Measurements from ENCODE around the gene SRSF1. TPM values are rescaled to one million over a fixed set of nuclear protein-coding genes. Genes with fewer than 3 reads are reported as not detected.

Gene SRSF1
- total and polyA plus RNA-seq, 2 of the 4 experiments (the other 2 are of a cell fraction), result 190 to 357 TPM

GRCh38 chr17:57986841-57987580 lies 20.0 kb downstream of the SRSF1 start:
- POLR2A ChIA-PET (ENCODE audit: unreplicated experiment), result interaction anchor here (0.6 to 1.5 kb wide), 4 partner anchors 56 to 118 kb away, joined by 3 to 7 read pairs (median 4); no protein-coding TSS in a partner anchor
- TF ChIP-seq MAZ (IDR thresholded peaks at IDR 0.05; ENCODE audit: borderline replicate concordance, low read depth, low read length) (peak; percentile 79), MXI1 (IDR thresholded peaks at IDR 0.05; ENCODE audit: borderline replicate concordance, low read depth, low read length) (no peak), MAFK (IDR thresholded peaks at IDR 0.05; ENCODE audit: low read depth, low read length) (no peak), RAD21 (IDR thresholded peaks at IDR 0.05; ENCODE audit: low read length) (no peak), RFX5 (IDR thresholded peaks at IDR 0.05; ENCODE audit: low read depth, low read length) (no peak), NFE2L2 (IDR thresholded peaks at IDR 0.05; ENCODE audit: low read depth, low read length) (no peak), CHD1 (IDR thresholded peaks at IDR 0.05; ENCODE audit: low read depth, low read length) (no peak; the same call in 1 of the 2 replicates), BHLHE40 (IDR thresholded peaks at IDR 0.05; ENCODE audit: low read depth, low read length) (no peak; the same call in 1 of the 2 replicates), CEBPB (IDR thresholded peaks at IDR 0.05; ENCODE audit: low read depth, low read length) (no peak; the same call in 1 of the 2 replicates), ELK1 (IDR thresholded peaks at IDR 0.05; ENCODE audit: borderline replicate concordance, low read depth, low read length) (no peak), CTCF (conservative IDR thresholded peaks at IDR 0.05; ENCODE audit: low read depth, low read length) (no peak), RCOR1 (IDR thresholded peaks at IDR 0.05; ENCODE audit: insufficient replicate concordance, low read length) (no peak), SMC3 (IDR thresholded peaks at IDR 0.05; ENCODE audit: low read depth, low read length) (peak; percentile 1; the same call in 1 of the 2 replicates), FOS (IDR thresholded peaks at IDR 0.05; ENCODE audit: low read depth, low read length) (peak; percentile 68; the same call in 1 of the 2 replicates), POLR2A (IDR thresholded peaks at IDR 0.05; ENCODE audit: low read depth, low read length) (peak; percentile 55; the same call in 1 of the 2 replicates)

More at GRCh38 chr17:57986841-57987580, 20.0 kb downstream of the SRSF1 start:
- Histone ChIP-seq H3K9me3 (ENCODE audit: control insufficient read depth, insufficient read depth, low read length) (no peaks in the 10 kb centered on the region), H4K91ac (ENCODE audit: insufficient read depth, low read depth, low read length) (peak overlapping the region; percentile 95), H3K14ac (replicated peaks; ENCODE audit: low read depth, low read length) (peak overlapping the region; percentile 98), H2AK9ac (replicated peaks; ENCODE audit: low read depth, low read length, poor library complexity) (peak overlapping the region; percentile 98), H3K27ac (ENCODE audit: insufficient read depth, low read length) (peak overlapping the region; percentile 90), H2BK120ac (ENCODE audit: low read depth, low read length) (peak overlapping the region; percentile 83), H4K20me1 (ENCODE audit: insufficient read depth, low read length) (peaks cover 38% of the 10 kb centered on the region), H3K4me3 (ENCODE audit: insufficient read depth, low read depth, low read length) (peak overlapping the region; percentile 99), H4K8ac (ENCODE audit: low read depth in 2 of 2, low read length in 2 of 2) (peak overlapping the region; percentile 90), H2BK5ac (ENCODE audit: low read depth, low read length, poor library complexity, severe bottlenecking) (peak overlapping the region; percentile 90), H3K18ac (ENCODE audit: low read depth, low read length) (peak overlapping the region; percentile 94), H3K9ac (ENCODE audit: low read depth, low read length) (peak overlapping the region; percentile 97), H3K79me1 (ENCODE audit: low read depth in 1 of 2, low read length in 2 of 2) (peaks cover 16 to 66% of the 10 kb centered on the region in 2 experiments; a peak in 3 of 4 replicates), H3K23ac (ENCODE audit: low read depth, low read length) (peak overlapping the region; percentile 99), H3K4me2 (ENCODE audit: low read depth, low read length) (peak overlapping the region; percentile 89), H2AFZ (replicated peaks; ENCODE audit: low read length, poor library complexity) (peak overlapping the region; percentile 80), H3K27me3 (ENCODE audit: control insufficient read depth, insufficient read depth, low read length) (no peaks in the 10 kb centered on the region), H3K4ac (ENCODE audit: low read depth, low read length) (peak overlapping the region; percentile 97), H3K56ac (ENCODE audit: extremely low read depth, insufficient read depth, low read length) (peak overlapping the region; percentile 92), H3K9me1 (ENCODE audit: insufficient read depth, low read length) (peaks cover 9% of the 10 kb centered on the region), H2AK5ac (ENCODE audit: low read depth, low read length) (peak overlapping the region; percentile 92), H2BK15ac (ENCODE audit: low read depth, low read length) (0 out of 3 replicates have a peak overlapping the region, but pooled peaks have one; percentile 24), H3K36me3 (ENCODE audit: control insufficient read depth, insufficient read depth, low read length) (peaks cover 11% of the 10 kb centered on the region), H3K4me1 (ENCODE audit: control insufficient read depth, insufficient read depth, low read length) (peaks cover 28% of the 10 kb centered on the region), H4K5ac (ENCODE audit: low read depth, low read length) (peak overlapping the region; percentile 94), H2BK20ac (ENCODE audit: low read depth, low read length) (peak overlapping the region; percentile 40; the same call in 1 of the 2 replicates)
- in situ Hi-C loops (cut with MboI; ENCODE audit: low sequenced_read_pairs), result no loop called here
- BruUV-seq (replicated peaks), result no TSS peak
- intact Hi-C loops (cut with micrococcal nuclease), result loop anchor here (1.0 to 2.0 kb wide), 4 partner anchors 38 to 128 kb away; no protein-coding TSS in a partner anchor
- 20% methylated on average over 1 of the region's 38 CpGs; no CpG with 5 or more reads in 1 of the 2 experiments for WGBS, 2 experiments (ENCODE audit: extremely low coverage in 2 of 2, insufficient read length in 1 of 2)
- CTCF ChIA-PET, result interaction anchor here (0.6 to 1.6 kb wide), 6 partner anchors 8 to 128 kb away, joined by 3 to 6 read pairs (median 3); no protein-coding TSS in a partner anchor
- dilution Hi-C loops (cut with HindIII; ENCODE audit: low sequenced_read_pairs, unreplicated experiment), result loop anchor here (25.0 kb wide), 1 partner anchor 125 kb away; the partner anchor contains the start of gene MRPS23
- peak; percentile 91 for DNase-seq
- ATAC-seq (ENCODE audit: low read depth), result peak; percentile 18

Measured in IMR-90 (cell line).